Umbilical cord (tissue), 2 donors: ENCODE results near the gene CYP2A7. TPM values are rescaled to one million over a fixed set of nuclear protein-coding genes. Genes with fewer than 3 reads are reported as not detected.
A peak's percentile ranks its signal among the peaks of the same experiment; 100 is the strongest.
"Not testable (repeated sequence)": the region's sequence is repeated elsewhere in the genome, so short reads cannot be mapped to it uniquely, and the experiment has no call there.

Experiments
- DNase-seq: peaks from one replicate; pipeline ENCODE4 v3.0.0-alpha.2; 2015; ENCODE audit warnings: low spot score
- total RNA-seq: library from RNA; depleted of rRNA; stranded (reverse); fragments of >200 nt; gene quantifications from one replicate; pipeline ENCODE4 v1.2.3, GENCODE V29; 2014; ENCODE audit warnings: low replicate concordance; ENCODE audit not compliant: insufficient read depth

CYP2A7 gene
- total RNA-seq, 1 donor from 2014 or later: 0.24 TPM

DNA sequence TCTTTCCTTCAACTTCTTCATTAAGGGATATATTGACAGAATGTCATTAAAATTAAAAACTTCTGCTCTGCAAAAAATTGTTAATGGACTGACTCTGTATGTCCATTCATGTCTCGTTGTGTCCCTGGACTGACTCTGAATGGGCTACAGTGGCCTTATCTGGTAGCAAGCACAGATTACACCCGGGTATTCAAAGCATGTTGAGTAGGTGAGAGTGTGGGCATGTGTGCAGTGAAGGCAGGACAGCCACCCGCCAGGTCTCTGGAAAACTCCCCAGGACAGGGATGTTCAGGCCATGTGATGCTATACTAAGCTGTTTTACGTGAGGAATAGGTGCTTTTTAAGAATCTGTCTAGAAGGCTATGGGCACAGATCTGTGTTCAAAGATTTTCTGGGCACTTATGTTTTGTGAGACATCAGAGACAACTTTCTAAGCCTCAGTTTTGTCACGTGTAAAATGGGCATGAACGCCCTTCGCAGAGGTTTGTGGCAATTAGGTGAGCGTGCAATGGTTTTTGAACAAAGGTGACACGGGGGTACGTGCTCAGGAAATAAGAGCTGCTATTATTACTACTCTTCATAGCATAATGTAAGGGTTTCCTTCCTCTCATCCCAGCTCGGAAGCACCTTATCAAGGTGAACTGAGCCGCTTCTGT is 38.9 kb downstream of the CYP2A7 start:
- DNase-seq: not testable (repeated sequence)

GRCh38 chr19:40842012-40842411 is 40.0 kb downstream of the CYP2A7 start:
- not testable (repeated sequence) for DNase-seq

GRCh38 chr19:40838477-40838876 is 43.6 kb downstream of the CYP2A7 start:
- DNase-seq: not testable (repeated sequence)

DNA sequence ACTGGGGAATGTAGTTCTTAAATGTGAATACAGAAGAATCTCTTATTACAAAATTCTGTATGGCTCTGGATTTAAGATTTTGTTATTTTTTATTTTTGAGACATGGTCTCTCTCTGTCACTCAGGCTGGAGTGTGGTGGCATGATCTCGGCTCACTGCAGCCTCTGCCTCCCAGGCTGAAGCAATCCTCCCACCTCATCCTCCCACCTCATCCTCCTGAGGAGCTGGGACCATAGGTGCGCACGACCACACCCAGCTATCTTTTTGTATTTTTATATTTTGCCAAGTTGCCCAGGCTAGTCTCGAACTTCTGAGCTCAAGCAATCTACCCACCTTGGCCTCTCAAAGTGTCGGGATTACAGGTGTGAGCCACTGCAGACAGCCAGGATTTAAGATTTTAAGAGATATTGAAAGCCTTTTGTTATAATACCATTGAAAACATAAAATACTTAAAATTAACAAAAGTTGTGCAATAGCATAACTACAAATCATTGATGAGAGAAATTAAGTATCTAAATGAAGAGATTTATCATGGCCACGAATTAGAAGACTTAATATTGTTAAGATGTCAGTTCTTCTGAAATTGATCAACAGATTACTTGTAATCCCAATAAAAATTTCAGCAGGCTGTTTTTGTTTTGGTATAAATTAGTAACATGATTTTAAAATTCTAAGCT is 45.1 kb downstream of the CYP2A7 start:
- no peak for DNase-seq

DNA sequence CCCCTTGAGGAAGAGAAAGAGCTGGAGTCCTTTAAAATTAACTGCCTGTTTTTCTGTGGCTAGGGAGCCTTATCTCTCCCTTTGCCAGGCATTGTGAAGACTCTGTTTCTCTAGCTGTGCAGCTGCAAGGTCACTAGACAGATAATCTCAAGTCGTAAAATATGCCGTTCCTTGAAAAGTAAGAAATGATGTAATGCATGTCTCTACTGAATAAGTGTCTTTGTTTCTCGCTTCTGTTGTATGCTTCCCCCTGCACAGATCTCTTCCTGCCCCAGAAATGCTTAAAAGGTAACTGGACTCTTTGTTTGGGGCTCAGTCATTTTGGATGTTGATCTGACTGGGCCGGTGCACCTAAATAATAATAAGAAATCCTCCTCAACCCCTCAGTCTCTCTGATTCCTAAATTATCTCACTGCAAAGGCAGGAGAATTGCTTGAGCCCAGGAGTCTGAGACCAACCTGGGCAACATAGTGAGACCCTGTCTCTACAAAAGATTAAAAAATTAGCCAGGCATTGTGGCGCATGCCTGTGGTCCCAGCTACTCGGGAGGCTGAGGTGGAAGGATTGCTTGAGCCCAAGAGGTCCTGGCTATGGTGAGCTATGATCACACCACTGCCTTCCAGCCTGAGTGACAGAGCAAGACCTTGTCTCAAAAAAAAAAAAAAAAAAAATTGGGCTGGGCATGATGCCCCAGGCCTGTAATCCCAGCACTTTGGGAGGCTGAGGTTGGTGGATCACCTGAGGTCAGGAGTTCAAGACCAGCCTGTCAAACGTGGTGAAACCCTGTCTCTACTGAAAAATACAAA is 48.1 kb downstream of the CYP2A7 start:
- not testable (repeated sequence) for DNase-seq

DNA sequence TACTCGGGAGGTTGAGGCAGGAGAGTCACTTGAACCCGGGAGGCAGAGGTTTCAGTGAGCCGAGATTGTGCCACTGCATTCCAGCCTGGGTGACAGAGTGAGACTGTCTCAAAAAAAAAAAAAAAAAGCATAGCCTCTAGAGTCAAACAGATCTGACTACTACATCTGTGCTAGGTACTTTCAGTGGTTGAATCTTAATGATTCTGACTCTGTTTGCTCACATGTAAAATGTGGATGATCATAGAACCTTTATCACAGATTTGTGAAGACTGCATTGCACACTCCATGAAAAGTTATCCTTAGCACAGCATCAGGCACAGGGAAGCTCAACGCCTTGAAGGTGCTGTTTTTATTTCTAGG is 49.6 kb downstream of the CYP2A7 start:
- not testable (repeated sequence) for DNase-seq

DNA sequence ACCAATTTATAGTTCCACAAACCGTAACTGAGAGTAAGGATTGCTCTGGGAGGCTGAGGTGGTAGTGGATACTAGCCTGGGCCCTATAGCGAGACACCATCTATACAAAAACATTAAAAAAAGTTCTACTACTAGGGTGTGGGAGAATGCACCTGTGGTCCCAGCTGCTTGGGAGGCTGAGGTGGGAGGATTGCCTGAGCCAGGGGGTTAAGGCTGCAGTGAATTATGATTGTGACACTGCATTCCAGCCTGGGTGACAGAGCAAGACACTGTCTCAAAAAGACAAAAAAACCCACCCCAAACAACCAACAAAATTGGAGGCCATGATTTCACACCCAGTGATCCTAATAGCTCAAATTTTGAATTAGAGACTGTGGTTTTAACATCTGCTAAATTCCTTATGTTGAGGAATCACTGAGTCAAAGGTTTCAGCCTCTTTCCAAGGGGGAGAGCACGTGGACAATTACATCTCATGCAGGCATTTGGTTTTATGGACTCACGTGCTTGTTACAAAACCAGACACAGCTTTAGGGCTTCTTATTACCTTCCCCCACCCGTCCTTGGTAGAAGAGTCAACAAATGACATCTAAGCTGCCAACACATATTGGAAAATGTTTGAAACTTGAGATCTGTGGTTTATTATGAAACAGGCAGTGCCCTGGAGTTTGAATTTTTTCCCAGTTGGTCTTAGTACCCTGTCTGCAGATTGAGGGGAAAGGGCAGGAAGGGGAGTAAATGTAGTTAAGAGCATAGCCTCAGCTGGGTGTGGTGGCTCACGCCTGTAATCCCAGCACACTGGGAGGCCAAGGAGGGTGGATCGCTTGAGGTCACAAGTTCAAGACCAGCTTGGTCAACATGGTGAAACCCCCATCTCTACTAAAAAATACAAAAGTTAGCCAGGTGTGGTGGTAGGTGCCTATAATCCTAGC is 50.3 kb downstream of the CYP2A7 start:
- peak; percentile 93 for DNase-seq

- not testable (repeated sequence) for DNase-seq
Measured at GRCh38 chr19:40830741-40831140, 51.3 kb downstream of the CYP2A7 start.

GRCh38 chr19:40829205-40829604 is 52.8 kb downstream of the CYP2A7 start:
- DNase-seq: no peak

- DNase-seq: no peak
Measured at GRCh38 chr19:40827386-40828247, 54.4 kb downstream of the CYP2A7 start.

DNA sequence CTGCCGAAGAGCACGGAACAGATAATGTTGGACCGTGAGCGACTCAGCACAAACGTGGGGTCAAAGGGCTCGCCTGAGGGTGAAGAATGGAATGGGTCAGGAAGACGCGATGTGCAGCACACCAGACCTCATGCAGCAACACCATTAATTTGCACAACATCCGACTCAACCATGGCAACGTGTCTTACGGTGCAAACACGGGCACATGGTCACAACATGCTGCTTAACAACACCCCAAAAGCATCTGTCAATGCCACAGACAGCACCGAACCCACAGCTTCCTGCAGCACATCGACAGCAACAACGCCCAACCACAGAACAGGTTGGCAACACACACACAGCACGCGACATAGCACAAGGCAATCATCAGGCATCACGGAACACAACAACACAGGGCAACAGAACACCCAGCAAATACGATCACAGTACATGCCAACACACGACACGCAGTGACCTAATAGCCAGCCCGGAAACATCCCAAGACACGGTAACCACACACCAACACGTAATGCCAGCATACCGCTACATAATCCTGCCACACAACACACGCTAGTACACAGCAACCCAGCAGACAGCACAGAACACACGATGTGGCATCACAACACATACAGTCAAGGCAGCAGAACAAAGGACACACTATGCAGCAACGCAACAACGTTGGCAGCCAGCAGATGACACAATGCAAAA is 55.2 kb downstream of the CYP2A7 start:
- DNase-seq: not testable (repeated sequence)

GRCh38 chr19:40826312-40826698 is 55.7 kb downstream of the CYP2A7 start:
- not testable (repeated sequence) for DNase-seq

DNA sequence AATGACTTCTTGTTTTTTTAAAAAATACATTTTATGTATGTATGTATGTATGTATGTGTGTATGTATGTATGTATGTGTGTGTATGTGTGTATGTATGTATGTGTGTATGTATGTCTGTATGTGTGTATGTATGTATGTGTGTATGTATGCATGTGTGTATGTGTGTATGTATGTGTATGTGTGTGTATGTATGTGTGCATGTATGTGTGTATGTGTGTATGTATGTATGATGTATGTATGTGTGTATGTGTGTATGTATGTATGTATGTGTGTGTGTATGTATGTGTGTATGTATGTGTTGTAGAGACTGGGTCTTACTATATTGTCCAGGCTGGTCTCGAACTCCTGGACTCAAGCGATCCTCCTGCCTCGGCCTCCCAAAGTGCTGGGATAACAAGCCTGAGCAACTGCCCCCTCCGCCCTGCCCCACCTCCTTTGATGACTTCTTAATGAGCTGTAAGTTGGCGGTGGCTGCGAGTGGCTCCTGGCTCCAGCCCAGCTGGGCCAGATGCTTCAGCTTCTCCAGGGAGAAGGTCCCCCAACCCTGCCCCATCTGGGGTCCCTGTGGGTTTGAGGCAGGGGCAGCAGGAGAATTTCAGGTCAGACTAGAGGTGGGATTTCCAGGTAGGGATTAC is 56.5 kb downstream of the CYP2A7 start:
- DNase-seq: not testable (repeated sequence)

Other genes starting within 250 kb of the CYP2A7 start
- 27.2 TPM for gene NUMBL, start 191.6 kb downstream of the CYP2A7 start, total RNA-seq
- gene COQ8B, start 165.3 kb downstream of the CYP2A7 start, total RNA-seq: 15.9 TPM
- 7.5 TPM for gene ITPKC, start 165.1 kb downstream of the CYP2A7 start, total RNA-seq
- 1.7 TPM for gene ACTMAP, start 131.8 kb downstream of the CYP2A7 start, total RNA-seq
- 11.1 TPM for gene SNRPA, start 131.0 kb downstream of the CYP2A7 start, total RNA-seq
- gene MIA, start 106.7 kb downstream of the CYP2A7 start, total RNA-seq: 14.9 TPM
- 3.1 TPM for gene RAB4B, start 104.0 kb downstream of the CYP2A7 start, total RNA-seq
- 58.0 TPM for gene EGLN2, start 83.0 kb downstream of the CYP2A7 start, total RNA-seq
- gene CYP2A6, start 31.8 kb downstream of the CYP2A7 start, total RNA-seq: not detected
- 0.48 TPM for gene CYP2B6, start 109.1 kb upstream of the CYP2A7 start, total RNA-seq
- not detected for gene CYP2A13, start 206.2 kb upstream of the CYP2A7 start, total RNA-seq
- not detected for gene CYP2F1, start 232.2 kb upstream of the CYP2A7 start, total RNA-seq